Mesenchymal stem cell (in vitro differentiated cells and primary cell): Measurements from ENCODE around the gene PIP4K2C.

Source experiments
- DNase-seq: peaks from one replicate; pipeline ENCODE4 v3.0.0-alpha.2; 2013
- H2AFZ ChIP-seq: one replicate; pipeline ENCODE4 v1.6.1; 2013; ENCODE audit warnings: low read depth, mild to moderate bottlenecking, control low read depth, inconsistent platforms, low read length, moderate library complexity
- H2AK5ac ChIP-seq: 2 replicates; pipeline ENCODE4 v1.6.1; 2013; ENCODE audit warnings: low read length, moderate library complexity, mild to moderate bottlenecking, inconsistent platforms; ENCODE audit not compliant: severe bottlenecking
- H2BK120ac ChIP-seq: one replicate; pipeline ENCODE4 v1.6.1; 2013; ENCODE audit warnings: low read depth, mild to moderate bottlenecking, inconsistent platforms, low read length, moderate library complexity
- H2BK12ac ChIP-seq, 2 experiments: one replicate each; pipeline ENCODE4 v1.6.1; 2013; ENCODE audit warnings: inconsistent platforms in 2 of 2, low read length in 2 of 2, mild to moderate bottlenecking in 2 of 2, moderate library complexity in 2 of 2, control low read depth in 1 of 2
- H2BK15ac ChIP-seq: one replicate; pipeline ENCODE4 v1.6.1; 2013; ENCODE audit warnings: mild to moderate bottlenecking, low read depth, inconsistent platforms; ENCODE audit not compliant: poor library complexity, severe bottlenecking
- H2BK5ac ChIP-seq: 2 replicates; pipeline ENCODE4 v1.6.1; 2013; ENCODE audit warnings: low read depth, mild to moderate bottlenecking, low read length, control low read depth, inconsistent platforms; ENCODE audit not compliant: poor library complexity, severe bottlenecking
- H3K14ac ChIP-seq, 2 experiments: one replicate each; pipeline ENCODE4 v1.6.1; 2013; ENCODE audit warnings: inconsistent platforms in 2 of 2, low read length in 2 of 2, control low read depth in 1 of 2, mild to moderate bottlenecking in 1 of 2, moderate library complexity in 1 of 2
- H3K18ac ChIP-seq, 2 experiments: one replicate each; pipeline ENCODE4 v1.6.1; 2013; ENCODE audit warnings: inconsistent platforms in 2 of 2, low read length in 2 of 2, control low read depth in 1 of 2, low read depth in 1 of 2, mild to moderate bottlenecking in 1 of 2
- H3K23ac ChIP-seq, 2 experiments: one replicate each; pipeline ENCODE4 v1.6.1; 2013; ENCODE audit warnings: inconsistent platforms in 2 of 2, low read length in 2 of 2, mild to moderate bottlenecking in 2 of 2, moderate library complexity in 2 of 2, control low read depth in 1 of 2
- H3K27ac ChIP-seq: 2 replicates; pipeline ENCODE4 v1.5.1; 2013; ENCODE audit warnings: mild to moderate bottlenecking, moderate library complexity, low read length, control low read depth, inconsistent platforms; ENCODE audit not compliant: poor library complexity, severe bottlenecking
- H3K27me3 ChIP-seq, 2 experiments: 2 replicates each; pipeline versions ENCODE4 v1.6.1 to v1.7.0; 2013; ENCODE audit warnings: low read length in 2 of 2, mild to moderate bottlenecking in 2 of 2, moderate library complexity in 2 of 2, control low read depth in 1 of 2, inconsistent platforms in 1 of 2; ENCODE audit not compliant: control insufficient read depth in 1 of 2, insufficient read depth in 1 of 2
- H3K36me3 ChIP-seq, 2 experiments: 2 replicates each; pipeline versions ENCODE4 v1.6.1 to v1.7.0; 2013; ENCODE audit warnings: low read length in 2 of 2, control low read depth in 1 of 2, inconsistent platforms in 1 of 2, low read depth in 1 of 2, mild to moderate bottlenecking in 1 of 2; ENCODE audit not compliant: insufficient read depth in 2 of 2, control insufficient read depth in 1 of 2
- H3K4ac ChIP-seq, 2 experiments: one replicate each; pipeline ENCODE4 v1.6.1; 2013; ENCODE audit warnings: inconsistent platforms in 2 of 2, low read length in 2 of 2, mild to moderate bottlenecking in 2 of 2, moderate library complexity in 2 of 2, control low read depth in 1 of 2, low read depth in 1 of 2
- H3K4me1 ChIP-seq: 2 replicates; pipeline ENCODE4 v1.6.1; 2013; ENCODE audit warnings: low read depth, low read length, control low read depth; ENCODE audit not compliant: control insufficient read depth, insufficient read depth
- H3K4me2 ChIP-seq: 2 replicates; pipeline ENCODE4 v1.6.1; 2013; ENCODE audit warnings: low read length, mild to moderate bottlenecking, inconsistent platforms; ENCODE audit not compliant: poor library complexity, severe bottlenecking
- H3K4me3 ChIP-seq, 2 experiments: 2 replicates each; pipeline versions ENCODE4 v1.5.1 to v1.7.0; 2013; ENCODE audit warnings: low read length in 2 of 2, mild to moderate bottlenecking in 2 of 2, control low read depth in 1 of 2, low read depth in 1 of 2; ENCODE audit not compliant: insufficient read depth in 1 of 2
- H3K79me1 ChIP-seq: replicated peaks from 2 replicates; pipeline ENCODE4 v1.6.1; 2013; ENCODE audit warnings: mild to moderate bottlenecking, control low read depth, low read length, inconsistent platforms; ENCODE audit not compliant: poor library complexity, severe bottlenecking
- H3K9ac ChIP-seq: 2 replicates; pipeline ENCODE4 v1.7.0; 2013; ENCODE audit warnings: mild to moderate bottlenecking, low read length, moderate library complexity
- H3K9me3 ChIP-seq: 2 replicates; pipeline ENCODE4 v1.7.0; 2013; ENCODE audit warnings: mild to moderate bottlenecking, low read length; ENCODE audit not compliant: control insufficient read depth
- H4K8ac ChIP-seq: one replicate; pipeline ENCODE4 v1.6.1; 2013; ENCODE audit warnings: inconsistent platforms, mild to moderate bottlenecking, low read length, moderate library complexity
- H4K91ac ChIP-seq: one replicate; pipeline ENCODE4 v1.6.1; 2013; ENCODE audit warnings: mild to moderate bottlenecking, low read length, inconsistent platforms
- WGBS: methylation state at CpG from one replicate; pipeline ENCODE4 v1.1.7; 2013; ENCODE audit warnings: mixed read lengths; 5-methylcytosine and 5-hydroxymethylcytosine counted together

PIP4K2C gene

DNA sequence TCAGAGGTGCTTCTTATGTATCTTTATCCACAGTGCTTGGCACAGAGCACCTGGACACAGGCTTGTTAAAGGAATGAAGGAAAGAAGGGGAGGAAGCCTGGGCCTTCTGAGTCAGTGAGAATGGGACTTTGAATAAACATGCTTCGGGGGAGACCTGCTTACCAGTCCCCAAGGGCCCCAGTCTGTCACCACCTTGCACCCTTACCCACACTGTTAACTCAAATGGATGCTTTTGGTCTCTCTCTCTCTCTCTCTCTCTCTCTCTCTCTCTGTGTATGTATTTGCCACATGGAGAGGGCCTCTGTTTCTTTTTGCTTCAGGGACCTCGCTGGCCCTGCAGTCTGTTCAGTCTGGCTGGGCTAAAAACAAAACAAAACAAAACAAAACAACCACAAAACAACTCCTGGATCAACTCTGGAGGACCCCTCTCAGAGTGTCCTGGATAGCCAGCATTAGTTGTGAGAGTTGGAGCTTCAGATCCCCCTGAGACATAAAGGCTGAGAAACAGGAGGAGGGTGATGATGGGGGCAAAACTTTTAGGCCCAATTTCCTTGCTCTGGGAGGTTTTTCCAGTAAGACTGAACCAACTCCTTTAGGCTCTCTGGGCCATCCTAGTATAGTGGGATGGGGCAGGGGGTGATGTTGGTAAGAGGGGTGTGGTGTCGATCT, 39.2 kb upstream of the PIP4K2C start:
- no peak overlapping the region for H3K18ac ChIP-seq
- no peak overlapping the region for H4K91ac ChIP-seq
- H2BK120ac ChIP-seq: no peak overlapping the region
- H2BK15ac ChIP-seq: no peak overlapping the region
- no peak overlapping the region for H4K8ac ChIP-seq
- peaks cover 20% of the 10 kb centered on the region for H3K4me1 ChIP-seq
- no peaks in the 10 kb centered on the region for H3K79me1 ChIP-seq
- no peak overlapping the region for H2AFZ ChIP-seq
- DNase-seq: no peak
- H3K23ac ChIP-seq: no peak overlapping the region
- 70% methylated on average over 2 of the region's 3 CpGs for WGBS
- no peak overlapping the region for H3K9ac ChIP-seq
- no peak overlapping the region for H3K4me3 ChIP-seq
- H3K4me2 ChIP-seq: no peak overlapping the region
- H3K36me3 ChIP-seq: no peaks in the 10 kb centered on the region
- peaks cover 28 to 44% of the 10 kb centered on the region in 2 experiments for H3K27me3 ChIP-seq
- no peaks in the 10 kb centered on the region for H3K9me3 ChIP-seq
- H2AK5ac ChIP-seq: no peak overlapping the region
- no peak overlapping the region for H2BK5ac ChIP-seq
- no peak overlapping the region for H2BK12ac ChIP-seq
- H3K4ac ChIP-seq: no peak overlapping the region
- no peak overlapping the region for H3K27ac ChIP-seq
- H3K14ac ChIP-seq: no peak overlapping the region

DNA sequence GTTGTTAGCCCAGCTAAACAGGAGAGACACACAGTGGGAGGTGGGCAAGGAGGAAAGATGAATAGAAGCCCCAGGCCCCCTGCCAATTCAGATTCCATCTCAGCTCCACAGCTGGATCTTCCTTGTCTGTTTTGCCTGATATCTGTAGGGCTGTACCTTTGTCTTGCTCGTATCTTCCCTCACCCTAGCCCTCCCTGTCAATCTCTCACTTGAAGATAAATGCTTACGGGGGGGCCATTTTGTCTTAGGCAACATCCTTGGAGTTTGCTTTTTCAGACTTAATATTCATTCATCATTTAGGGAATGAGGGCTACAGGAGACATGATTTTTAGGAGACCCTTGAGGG, 38.7 kb upstream of the PIP4K2C start:
- no peaks in the 10 kb centered on the region for H3K79me1 ChIP-seq
- H2BK120ac ChIP-seq: no peak overlapping the region
- H2BK5ac ChIP-seq: no peak overlapping the region
- H3K4me2 ChIP-seq: no peak overlapping the region
- no peak overlapping the region for H2BK12ac ChIP-seq
- H3K36me3 ChIP-seq: no peaks in the 10 kb centered on the region
- H3K18ac ChIP-seq: no peak overlapping the region
- H2AFZ ChIP-seq: no peak overlapping the region
- WGBS: 60% methylated on average over 1 of the region's 2 CpGs
- H3K4me3 ChIP-seq: no peak overlapping the region
- H2AK5ac ChIP-seq: no peak overlapping the region
- H3K27me3 ChIP-seq: peaks cover 28 to 44% of the 10 kb centered on the region in 2 experiments
- H3K4me1 ChIP-seq: peaks cover 20% of the 10 kb centered on the region
- no peak overlapping the region for H3K23ac ChIP-seq
- no peak overlapping the region for H3K4ac ChIP-seq
- H3K14ac ChIP-seq: no peak overlapping the region
- H4K8ac ChIP-seq: no peak overlapping the region
- no peak overlapping the region for H3K27ac ChIP-seq
- no peak overlapping the region for H2BK15ac ChIP-seq
- H3K9ac ChIP-seq: no peak overlapping the region
- no peaks in the 10 kb centered on the region for H3K9me3 ChIP-seq
- DNase-seq: no peak
- H4K91ac ChIP-seq: no peak overlapping the region

DNA sequence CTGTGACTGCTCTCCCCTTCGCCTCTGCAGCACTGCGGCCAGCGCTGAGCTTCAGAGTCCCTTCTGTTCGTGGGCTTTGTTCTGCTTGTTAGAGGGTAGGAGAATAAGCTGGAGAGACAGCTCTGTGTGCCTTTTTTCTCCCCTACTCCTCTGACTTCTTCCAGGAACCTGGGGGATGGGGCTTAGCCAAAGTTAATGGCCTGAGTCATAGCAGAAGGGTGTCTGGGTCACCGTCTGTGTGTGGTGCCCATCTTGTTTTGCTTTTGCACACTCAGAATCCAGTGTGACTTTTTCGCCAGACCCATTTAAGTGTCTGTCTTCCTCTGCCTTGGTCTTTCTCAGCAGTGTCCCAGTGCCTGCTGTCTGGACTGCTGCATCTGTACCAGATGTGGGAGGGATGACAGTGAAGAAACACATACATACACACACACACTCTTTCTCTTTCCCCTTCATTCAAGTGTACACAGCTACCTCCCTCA, 38.1 kb upstream of the PIP4K2C start:
- no peak overlapping the region for H3K4me2 ChIP-seq
- 14% methylated on average over 2 of the region's 6 CpGs for WGBS
- no peak overlapping the region for H4K8ac ChIP-seq
- H3K4me3 ChIP-seq: no peak overlapping the region
- H2BK15ac ChIP-seq: no peak overlapping the region
- H4K91ac ChIP-seq: no peak overlapping the region
- no peak overlapping the region for H3K18ac ChIP-seq
- H3K4me1 ChIP-seq: peaks cover 20% of the 10 kb centered on the region
- H2BK12ac ChIP-seq: no peak overlapping the region
- H3K14ac ChIP-seq: no peak overlapping the region
- no peak overlapping the region for H3K9ac ChIP-seq
- H2BK5ac ChIP-seq: no peak overlapping the region
- H3K79me1 ChIP-seq: no peaks in the 10 kb centered on the region
- no peak overlapping the region for H3K4ac ChIP-seq
- H2AFZ ChIP-seq: no peak overlapping the region
- peak; percentile 78 for DNase-seq
- H3K36me3 ChIP-seq: no peaks in the 10 kb centered on the region
- H2AK5ac ChIP-seq: no peak overlapping the region
- no peaks in the 10 kb centered on the region for H3K9me3 ChIP-seq
- no peak overlapping the region for H3K27ac ChIP-seq
- no peak overlapping the region for H3K23ac ChIP-seq
- no peak overlapping the region for H2BK120ac ChIP-seq
- H3K27me3 ChIP-seq: peaks cover 28 to 44% of the 10 kb centered on the region in 2 experiments

DNA sequence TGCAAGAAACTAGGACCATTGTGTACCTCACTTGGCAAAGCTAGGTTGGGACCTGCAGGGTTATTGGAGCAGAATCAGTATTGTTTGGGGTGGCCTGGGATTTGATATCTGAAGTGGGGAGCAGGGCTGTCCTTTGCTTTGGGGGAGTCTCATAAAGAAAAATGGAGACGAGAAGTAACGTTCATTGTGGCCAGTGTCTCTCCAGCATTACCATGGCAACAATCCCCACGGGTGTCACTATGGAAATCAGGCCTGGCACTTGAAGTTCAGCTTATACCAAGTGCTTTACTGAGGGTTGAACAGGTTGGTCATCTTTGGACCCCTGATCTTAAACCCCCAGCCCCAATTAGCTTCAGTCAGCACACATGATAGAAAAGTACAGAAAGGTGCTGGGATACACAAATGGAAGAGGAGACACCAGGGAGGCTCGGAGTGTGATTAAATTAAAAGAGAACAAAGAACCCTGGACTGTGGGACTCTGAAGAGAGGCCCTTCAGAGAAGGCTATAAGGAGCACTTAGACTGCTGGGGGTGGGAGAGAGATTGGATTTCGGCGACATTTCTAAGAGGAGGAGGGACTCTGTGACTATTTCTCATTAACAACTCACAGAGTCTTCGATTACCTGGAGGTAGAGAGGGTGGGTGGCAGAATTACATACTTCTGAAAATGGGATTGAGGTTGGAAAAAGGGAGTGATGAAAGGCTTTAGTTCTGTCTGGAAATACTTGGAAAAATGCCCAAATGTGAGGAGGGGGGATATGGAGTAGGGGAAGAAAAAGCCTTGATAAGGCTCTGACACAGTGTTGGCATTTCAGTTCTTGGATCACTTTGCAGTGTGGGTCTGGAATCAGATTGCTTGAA, 37.4 kb upstream of the PIP4K2C start:
- 65% methylated on average over 6 of the region's 7 CpGs for WGBS

More for the DNA sequence above, 37.4 kb upstream of the PIP4K2C start:
- Histone ChIP-seq H3K4me3 (no peak overlapping the region), H3K14ac (no peak overlapping the region), H3K27ac (no peak overlapping the region), H4K8ac (no peak overlapping the region), H4K91ac (no peak overlapping the region), H2AK5ac (no peak overlapping the region), H3K4me1 (peaks cover 20% of the 10 kb centered on the region), H3K18ac (no peak overlapping the region), H2BK5ac (no peak overlapping the region), H3K79me1 (no peaks in the 10 kb centered on the region), H3K9me3 (no peaks in the 10 kb centered on the region), H3K23ac (no peak overlapping the region), H3K27me3 (peaks cover 25 to 40% of the 10 kb centered on the region in 2 experiments), H2BK12ac (peak overlapping the region in 1 of 2 experiments; percentile 15), H2BK120ac (no peak overlapping the region), H3K4me2 (no peak overlapping the region), H2AFZ (no peak overlapping the region), H3K4ac (no peak overlapping the region), H2BK15ac (no peak overlapping the region), H3K9ac (no peak overlapping the region), H3K36me3 (no peaks in the 10 kb centered on the region)
- no peak for DNase-seq
